ENCODE results near the gene EHMT2. TPM values are rescaled to one million over a fixed set of nuclear protein-coding genes. Genes with fewer than 3 reads are reported as not detected.

The EHMT2 gene
- total and polyA plus RNA-seq, 2 of the 13 experiments (the other 11 are each of a cell fraction or from before 2014, with no cell fraction given), result 55.2 to 69.2 TPM

GRCh38 chr6:31897612-31898382 lies at the start of gene EHMT2 (continued):
- TF ChIP-seq HNRNPK (IDR thresholded peaks at IDR 0.05; ENCODE audit: low read depth, low read length, poor library complexity, severe bottlenecking) (no peak), ZNF746 (CRISPR knock-in tag; IDR thresholded peaks at IDR 0.05) (no peak), DRAP1 (CRISPR knock-in tag; IDR thresholded peaks at IDR 0.05) (no peak; the same call in 1 of the 2 replicates), UBTF (CRISPR knock-in tag; IDR thresholded peaks at IDR 0.05) (no peak), YEATS2 (CRISPR knock-in tag; IDR thresholded peaks at IDR 0.05; ENCODE audit: borderline replicate concordance) (no peak; the same call in 1 of the 2 replicates), ZNF460 (CRISPR knock-in tag; IDR thresholded peaks at IDR 0.05; ENCODE audit: borderline replicate concordance) (no peak), MEIS2 (CRISPR knock-in tag; IDR thresholded peaks at IDR 0.05) (no peak), PTBP1 (IDR thresholded peaks at IDR 0.05; ENCODE audit: low read depth, low read length, poor library complexity, severe bottlenecking) (no peak), ZNF446 (CRISPR knock-in tag; IDR thresholded peaks at IDR 0.05) (no peak), ZSCAN12 (CRISPR knock-in tag; IDR thresholded peaks at IDR 0.05) (no peak), NFIC (IDR thresholded peaks at IDR 0.05; ENCODE audit: low read length) (0 out of 2 replicates have a peak, but pooled peaks have one; percentile 31), ZNF260 (CRISPR knock-in tag; IDR thresholded peaks at IDR 0.05; ENCODE audit: borderline replicate concordance, low read depth) (no peak), KMT2B (CRISPR knock-in tag; IDR thresholded peaks at IDR 0.05) (peak; percentile 49; the same call in 1 of the 2 replicates), PBX3 (CRISPR knock-in tag; IDR thresholded peaks at IDR 0.05; ENCODE audit: borderline replicate concordance) (no peak), EEA1 (CRISPR knock-in tag; IDR thresholded peaks at IDR 0.05; ENCODE audit: borderline replicate concordance) (no peak), ZSCAN30 (CRISPR knock-in tag; IDR thresholded peaks at IDR 0.05) (no peak), NBN (conservative IDR thresholded peaks at IDR 0.05) (no peak), TFAP4 (IDR thresholded peaks at IDR 0.05; ENCODE audit: borderline replicate concordance, low read depth) (no peak), MXD4 (CRISPR knock-in tag; IDR thresholded peaks at IDR 0.05) (no peak; the same call in 1 of the 2 replicates), NR1H2 (CRISPR knock-in tag; IDR thresholded peaks at IDR 0.05; ENCODE audit: borderline replicate concordance, low read depth) (0 out of 2 replicates have a peak, but pooled peaks have one; percentile 53), ZBTB3 (CRISPR knock-in tag; IDR thresholded peaks at IDR 0.05; ENCODE audit: borderline replicate concordance, low read depth) (no peak)
- TF ChIP-seq, protein P1, sequence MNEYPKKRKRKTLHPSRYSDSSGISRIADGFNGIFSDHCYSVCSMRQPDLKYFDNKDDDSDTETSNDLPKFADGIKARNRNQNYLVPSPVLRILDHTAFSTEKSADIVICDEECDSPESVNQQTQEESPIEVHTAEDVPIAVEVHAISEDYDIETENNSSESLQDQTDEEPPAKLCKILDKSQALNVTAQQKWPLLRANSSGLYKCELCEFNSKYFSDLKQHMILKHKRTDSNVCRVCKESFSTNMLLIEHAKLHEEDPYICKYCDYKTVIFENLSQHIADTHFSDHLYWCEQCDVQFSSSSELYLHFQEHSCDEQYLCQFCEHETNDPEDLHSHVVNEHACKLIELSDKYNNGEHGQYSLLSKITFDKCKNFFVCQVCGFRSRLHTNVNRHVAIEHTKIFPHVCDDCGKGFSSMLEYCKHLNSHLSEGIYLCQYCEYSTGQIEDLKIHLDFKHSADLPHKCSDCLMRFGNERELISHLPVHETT (CRISPR knock-in tag; conservative IDR thresholded peaks at IDR 0.05), result no peak; the same call in 1 of the 2 replicates
- TF ChIP-seq, protein P2, sequence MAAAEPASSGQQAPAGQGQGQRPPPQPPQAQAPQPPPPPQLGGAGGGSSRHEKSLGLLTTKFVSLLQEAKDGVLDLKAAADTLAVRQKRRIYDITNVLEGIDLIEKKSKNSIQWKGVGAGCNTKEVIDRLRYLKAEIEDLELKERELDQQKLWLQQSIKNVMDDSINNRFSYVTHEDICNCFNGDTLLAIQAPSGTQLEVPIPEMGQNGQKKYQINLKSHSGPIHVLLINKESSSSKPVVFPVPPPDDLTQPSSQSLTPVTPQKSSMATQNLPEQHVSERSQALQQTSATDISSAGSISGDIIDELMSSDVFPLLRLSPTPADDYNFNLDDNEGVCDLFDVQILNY (CRISPR knock-in tag; conservative IDR thresholded peaks at IDR 0.05), result no peak

All from HepG2 (cell line).